HG03025 (cell line): ENCODE results near the gene CACNA2D2.

Experiments used
- ATAC-seq: cut with Tn5 transposase; IDR thresholded peaks from one replicate; pipeline ENCODE4 v1.9.1; 2021; ENCODE audit warnings: mild to moderate bottlenecking, moderate library complexity; ENCODE audit not compliant: unreplicated experiment, low FRiP score

The CACNA2D2 gene

DNA sequence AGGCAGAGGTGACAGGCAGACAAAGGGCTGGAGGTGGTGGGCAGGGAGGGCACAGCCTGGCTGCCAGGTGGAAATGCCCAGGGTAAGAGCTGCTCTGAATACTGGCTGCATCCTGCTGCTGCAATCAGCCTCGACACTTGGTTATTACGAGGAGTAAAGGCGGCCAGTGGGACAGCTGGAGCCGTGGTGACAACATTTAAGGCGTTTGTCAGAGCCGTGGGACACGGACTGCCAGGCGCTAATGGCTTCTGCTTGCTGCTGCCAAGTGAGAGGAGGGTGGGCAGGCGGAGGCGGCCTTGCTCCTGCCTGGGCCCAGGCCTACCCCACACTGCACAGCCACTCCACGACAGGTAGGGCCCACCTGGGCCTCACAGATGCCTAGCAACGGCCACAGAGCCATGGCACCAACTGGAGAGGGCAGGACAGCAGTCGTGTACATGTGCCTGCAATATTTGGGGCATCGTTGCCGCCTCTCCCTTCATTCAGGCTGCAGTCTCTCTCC is 94.9 kb downstream of the CACNA2D2 start:
- no peak for ATAC-seq

DNA sequence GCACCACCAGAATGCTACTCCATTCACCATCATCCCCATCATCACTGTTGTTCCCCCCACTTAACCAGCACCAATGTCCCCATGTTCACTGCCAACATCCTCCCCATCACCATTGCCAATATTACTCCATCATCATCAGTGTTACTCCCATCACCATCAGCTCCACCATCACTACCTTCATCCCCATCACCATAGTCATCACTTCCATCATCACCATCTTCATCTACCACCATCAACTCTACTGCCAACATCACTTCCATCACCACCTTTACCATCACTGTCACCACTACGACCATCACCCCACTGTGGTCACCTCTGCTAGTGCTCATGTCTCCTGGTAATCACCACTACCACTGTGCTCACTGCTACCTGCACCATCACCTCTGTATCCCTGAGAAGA is 96.9 kb downstream of the CACNA2D2 start:
- ATAC-seq: no peak

DNA sequence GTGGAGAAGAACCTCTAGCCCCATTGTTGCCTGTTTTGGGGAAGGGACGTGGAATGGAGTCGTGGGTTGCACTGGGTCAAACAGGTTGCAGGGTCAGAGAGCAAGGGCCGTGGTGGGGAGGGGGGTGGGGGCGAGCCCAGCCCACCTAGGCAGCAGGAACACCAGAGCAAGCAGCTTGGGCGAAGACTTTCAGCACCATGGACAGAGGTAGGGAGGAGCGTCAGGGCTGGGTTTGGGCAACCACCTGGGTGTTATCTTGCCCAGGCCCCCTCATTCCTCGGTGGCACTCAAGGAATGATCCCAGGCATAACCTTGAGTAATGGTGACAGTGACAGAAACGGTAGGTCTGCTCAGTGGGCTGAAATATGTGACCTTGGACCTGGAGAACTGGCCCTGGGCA is 98.2 kb downstream of the CACNA2D2 start:
- no peak for ATAC-seq

DNA sequence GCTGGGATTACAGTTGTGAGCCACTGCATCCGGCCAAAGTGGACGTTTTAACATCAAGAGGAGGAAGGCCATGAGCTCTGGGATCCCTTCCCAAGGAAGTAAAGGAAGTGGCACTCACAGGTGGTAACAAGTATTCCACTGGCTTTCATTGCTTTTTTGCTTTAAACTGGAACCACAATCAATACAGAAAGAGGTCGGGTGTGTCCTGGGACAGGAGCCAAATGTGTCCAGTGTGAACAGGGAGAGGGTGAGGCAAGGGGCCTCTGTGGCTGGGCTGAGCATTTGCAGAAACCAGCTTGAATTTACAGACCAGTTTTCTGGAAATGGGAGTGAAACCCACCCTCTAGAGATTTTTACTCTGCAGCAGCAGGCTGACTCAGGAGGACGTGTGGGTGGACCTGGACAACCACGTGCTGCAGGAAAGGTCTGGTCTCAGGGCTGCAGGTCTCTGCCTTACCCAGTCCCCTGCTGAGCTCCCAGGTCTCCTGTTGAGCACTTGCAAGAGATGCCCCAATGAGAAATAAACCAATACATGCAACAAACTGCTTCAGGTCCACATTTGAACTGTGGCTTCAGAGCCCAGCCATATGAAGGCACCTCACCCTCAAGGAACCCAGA is 101.3 kb downstream of the CACNA2D2 start:
- ATAC-seq: no peak

DNA sequence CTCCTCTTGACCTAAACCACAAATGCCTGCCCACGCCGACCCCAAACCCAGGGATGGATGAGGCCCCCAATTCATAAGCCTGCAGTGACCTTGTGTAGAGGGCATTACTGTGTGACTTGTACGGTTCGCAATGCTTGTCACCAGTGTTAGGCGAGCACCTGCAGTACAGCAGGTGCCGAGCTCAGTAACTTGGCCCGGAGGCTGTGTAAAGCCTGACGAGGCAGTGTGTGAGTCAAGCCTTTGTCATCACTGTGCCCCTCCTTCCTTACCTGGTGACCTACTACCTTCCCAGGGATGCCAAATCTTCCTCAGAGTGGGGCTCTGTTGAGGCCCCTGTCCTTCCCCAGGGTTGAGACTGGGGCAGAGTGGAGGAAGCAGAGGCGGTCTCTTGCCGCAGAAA is 106.9 kb downstream of the CACNA2D2 start:
- ATAC-seq: no peak

DNA sequence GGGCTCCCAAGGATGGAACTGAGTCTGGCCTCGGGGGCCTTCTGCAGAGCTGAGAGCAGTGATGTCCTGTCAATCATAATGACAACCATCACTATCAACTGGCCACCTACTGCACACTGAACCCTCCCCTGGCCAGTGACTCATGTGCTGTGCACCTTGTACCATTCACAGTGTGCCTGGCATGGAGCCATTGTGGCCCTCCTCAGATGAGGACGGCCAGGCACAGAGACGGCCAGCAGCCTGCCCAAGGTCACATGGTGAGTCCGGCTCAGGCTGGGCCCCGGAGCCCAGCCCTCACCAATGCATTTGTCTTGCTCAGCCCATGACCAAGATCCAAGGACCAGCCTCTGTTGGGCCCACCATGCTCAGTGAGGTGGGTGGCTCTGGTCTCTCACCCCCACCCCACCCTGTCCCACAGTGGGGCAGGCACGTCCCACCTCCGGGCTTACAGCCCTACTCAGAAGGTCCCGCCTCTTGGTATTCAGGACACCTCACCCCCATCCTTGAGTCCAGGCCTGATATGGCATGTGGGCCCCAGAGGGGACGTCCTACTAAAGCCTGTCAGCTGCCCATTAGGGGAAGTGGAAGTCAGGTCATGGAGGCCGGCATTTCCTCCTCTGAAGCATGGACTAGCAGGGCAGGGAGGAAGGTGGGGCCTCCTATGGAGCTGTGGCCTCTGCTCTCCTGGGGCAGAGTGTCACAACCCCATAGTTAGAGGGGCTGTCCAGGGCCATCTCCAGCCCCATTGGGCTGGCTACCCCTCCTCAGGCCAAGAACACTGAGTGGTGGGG is 108.2 kb downstream of the CACNA2D2 start:
- no peak for ATAC-seq

DNA sequence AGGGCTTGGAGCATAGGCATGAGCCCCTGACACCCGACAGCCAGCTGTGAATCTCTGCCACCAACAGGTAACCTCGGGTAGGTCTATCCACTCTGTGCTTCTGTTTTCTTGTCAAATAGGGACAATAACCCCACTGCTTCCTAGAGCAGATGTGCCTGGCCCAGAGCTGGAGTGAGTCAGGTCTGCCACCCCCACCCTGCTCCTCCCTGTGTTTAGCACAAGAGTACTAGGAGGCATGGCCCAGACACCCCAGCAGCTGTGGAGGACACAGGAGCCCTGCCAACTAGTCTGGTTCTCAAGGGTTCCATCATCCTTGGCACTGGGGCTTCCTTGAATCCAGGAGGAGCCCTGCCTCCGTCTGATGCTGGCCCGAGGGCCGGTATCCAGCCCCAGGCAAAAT is 110.4 kb downstream of the CACNA2D2 start:
- no peak for ATAC-seq

DNA sequence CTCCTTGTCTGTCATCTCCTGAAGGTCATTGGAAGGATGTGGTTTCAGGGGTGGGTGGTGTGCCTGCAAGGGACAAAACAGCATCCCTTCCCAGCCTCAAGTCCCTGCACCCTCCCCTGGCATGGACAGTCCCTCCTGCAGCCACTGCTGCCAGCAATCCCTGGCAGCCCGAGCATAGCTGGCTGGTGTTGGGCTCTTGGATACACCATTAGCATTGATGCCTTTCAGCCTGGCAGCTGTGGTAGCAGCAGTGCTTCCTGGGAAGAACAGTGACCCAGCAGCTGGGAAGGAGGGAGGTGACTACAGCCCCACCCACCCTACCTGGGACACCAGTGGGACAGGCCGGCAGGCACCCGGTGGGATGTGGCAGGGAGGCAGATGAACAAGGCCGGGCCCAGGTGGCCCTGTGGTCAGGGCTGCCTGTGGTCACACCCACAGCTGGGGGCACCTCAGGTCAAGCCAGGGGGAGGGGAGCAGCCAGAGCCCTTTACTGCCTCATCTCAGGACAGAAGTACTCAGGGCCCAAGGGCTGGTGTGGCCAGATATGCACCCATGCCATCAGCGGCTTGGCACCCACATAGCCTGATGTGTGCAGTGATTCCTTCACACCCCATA is 111.2 kb downstream of the CACNA2D2 start:
- no peak for ATAC-seq

DNA sequence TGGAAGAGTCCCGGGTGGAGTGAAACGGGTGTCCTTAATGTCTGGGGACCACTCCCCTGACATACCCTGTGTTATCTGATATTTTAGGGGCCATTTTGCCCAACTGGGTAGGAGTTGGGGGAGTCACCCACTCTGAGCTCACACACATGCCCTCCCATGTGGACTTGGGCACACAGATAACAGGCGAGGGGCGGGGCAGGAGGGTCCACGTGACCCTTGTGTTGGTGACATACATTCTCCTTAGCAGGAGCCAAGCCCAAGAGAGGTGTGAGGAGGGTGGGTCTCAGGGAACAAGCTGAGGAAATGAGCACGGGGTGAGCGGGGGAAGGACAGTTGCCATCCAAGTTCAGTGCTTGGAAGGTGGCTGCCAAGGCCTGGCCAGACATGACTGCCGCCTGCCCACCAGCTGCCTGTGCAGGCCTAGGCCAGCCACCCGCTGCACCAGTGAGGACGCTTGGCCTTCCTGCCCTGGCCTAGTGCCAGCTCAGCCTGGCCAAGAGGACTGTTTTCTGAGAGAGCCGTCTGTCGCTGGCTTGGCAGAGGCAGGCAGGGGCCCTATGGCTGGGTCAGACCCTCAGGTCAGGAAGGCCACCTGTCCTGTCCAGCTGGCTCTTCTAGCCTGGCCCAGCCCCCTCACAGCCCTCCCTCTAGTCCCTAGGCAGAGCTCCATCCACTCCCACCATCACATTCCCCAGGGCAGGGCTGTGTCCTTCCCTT is 112.8 kb downstream of the CACNA2D2 start:
- no peak for ATAC-seq

DNA sequence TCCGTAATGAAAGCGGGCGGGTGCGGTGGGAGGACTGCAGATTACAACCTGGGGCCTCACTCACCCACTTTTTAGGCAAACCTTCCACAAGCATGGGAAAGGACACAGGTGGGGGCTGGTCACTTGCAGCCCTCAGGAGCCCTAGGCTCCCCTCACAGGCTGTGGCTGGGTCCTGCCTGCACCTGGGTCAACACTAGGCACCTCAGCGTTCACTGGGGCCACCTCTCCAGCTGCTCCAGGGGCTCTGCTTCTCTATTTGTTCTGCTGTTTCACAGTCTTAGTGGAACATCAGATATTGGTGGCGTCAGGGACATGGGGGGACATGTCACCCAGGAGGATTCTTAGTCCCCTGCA is 114.0 kb downstream of the CACNA2D2 start:
- no peak for ATAC-seq

DNA sequence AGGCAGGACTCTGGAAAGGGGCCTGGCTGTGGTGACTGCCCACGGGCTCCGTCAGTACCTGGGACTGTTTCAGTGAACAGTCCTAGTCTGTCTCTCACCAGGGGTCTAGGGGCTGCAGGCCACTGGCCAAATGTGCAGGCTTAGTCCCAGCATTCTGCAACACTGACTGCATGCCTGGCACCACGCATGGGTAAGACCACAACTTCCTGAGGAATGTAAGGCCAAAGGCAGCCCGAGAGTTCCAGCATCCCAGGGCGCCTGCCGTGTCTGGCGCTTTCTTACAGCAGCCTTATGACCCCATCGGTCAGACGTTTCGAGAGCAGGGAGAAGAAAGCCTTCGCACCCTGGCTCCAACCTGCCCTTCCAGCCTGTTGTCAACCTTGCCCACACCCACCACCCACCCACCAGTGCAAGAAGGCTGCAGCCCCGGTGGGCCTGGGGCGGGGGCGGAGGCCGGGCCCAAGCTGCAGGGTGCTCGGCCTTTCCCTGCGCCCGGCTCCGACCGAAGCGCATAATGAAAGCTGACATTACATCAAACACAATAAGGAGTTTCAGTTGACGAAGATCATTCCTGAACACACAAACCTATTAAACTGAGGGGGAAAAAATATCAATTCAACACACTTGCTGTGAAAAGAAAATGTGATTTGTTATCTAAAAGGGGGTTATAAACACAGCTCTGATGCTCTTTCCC is 114.6 kb downstream of the CACNA2D2 start:
- no peak for ATAC-seq

DNA sequence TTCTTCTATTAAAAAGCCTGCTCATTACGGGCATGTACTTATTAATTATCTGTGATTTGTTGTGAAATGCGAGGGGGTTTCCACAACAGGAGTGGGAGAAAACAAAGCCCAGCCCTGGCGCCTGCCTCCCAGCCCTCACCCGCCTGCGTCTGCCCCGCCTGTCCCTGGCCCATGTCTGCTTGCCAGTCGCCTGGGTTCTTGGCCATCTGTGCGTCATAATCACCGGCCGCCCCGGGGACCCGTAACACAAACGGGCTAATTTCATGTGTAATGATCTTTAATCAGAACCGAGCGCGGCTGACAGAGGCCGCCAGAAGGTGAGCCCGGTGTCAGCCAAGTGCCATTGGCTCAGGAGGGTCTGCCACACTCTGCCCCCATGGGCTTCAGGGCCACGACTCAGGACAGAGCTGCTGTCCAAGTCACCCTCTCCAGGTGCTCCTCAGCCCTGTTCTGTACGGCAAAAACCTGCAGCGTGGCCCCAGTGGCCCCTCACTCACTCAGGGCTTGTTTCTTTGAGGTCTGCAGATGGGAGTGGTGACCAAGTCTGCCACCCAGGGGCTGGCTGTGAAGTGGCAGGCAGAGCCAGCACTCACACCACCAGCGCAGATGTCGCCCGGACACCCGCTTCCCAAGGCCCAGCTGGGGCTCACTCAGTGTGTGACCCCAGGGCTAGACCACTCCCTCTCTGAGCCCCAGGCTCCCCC is 115.3 kb downstream of the CACNA2D2 start:
- no peak for ATAC-seq

DNA sequence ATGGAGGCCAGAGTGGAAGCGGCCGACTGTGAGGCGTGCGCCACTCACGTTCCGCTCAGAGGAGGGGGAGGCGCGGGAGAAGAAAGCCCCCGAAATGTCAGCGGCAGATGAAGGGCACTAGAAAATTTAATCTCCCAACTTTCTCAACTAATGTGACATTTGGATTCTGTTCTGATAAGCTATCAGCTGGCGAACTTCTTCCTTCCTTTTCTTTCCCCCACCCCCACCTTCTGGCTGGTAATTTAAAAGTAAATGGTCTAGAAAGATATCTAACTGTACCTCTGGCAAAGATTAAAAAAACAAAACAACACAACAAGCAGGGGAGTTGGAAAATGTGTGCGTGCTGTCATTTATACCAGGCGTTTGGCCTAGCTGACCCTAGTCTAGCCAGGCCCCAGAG is 117.7 kb downstream of the CACNA2D2 start:
- no peak for ATAC-seq

DNA sequence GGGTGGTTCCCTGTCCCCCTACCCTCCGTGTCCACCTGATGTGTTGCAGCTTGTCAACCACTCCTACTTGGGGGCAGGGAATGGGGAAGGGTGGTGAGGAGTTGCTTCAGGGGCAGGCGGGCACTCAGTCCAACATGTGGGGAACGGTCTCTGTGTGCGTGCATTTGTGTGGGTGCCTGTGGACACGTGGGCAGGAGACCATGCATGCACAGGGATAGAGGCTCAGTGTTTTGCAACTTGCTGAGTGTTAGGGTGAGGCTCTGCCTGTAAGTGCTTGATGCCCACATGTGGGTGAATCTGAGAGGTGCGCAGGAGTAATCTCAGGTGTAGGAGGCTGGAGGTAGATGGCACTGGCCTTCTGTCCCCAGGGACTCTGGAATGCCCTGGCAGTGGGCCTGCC is 119.7 kb downstream of the CACNA2D2 start:
- ATAC-seq: no peak

DNA sequence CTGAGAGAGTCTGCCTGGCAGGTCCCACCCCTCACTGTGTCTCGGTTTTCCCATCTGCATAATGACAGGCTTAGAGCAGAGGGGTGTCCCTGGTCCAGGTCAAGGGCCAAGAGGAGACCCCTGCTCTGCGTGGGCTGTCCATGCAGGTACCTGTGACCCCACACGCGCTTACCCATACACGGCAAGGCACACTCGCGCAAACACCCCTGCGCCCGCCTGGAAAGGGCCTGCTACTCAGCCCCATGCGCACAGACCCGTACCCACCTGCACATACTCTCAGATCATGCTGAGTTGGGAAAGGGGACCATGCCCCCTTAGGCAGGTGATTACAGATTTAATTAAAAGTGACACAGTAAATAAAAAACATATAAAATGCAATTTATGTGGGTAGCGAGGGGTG is 120.7 kb downstream of the CACNA2D2 start:
- ATAC-seq: no peak

DNA sequence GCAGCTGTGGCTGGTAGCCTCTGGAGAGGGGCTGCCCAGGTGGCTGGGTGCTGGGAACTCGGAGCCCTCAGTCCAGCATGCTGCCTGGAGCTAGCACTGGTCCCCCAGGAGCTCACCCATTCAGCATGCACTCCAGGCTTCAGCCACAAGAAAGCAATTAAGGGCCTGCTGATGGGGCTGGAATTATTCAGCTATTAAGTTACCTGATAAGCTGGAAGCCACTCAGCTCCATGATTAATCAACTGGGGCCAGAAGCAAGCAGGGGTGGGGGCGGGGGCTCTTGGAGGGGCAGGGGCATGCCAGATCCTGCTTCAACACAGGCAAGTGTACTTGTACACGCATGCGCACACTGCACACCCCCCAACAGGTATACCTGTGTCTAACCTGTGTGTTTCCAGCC is 122.1 kb downstream of the CACNA2D2 start:
- ATAC-seq: no peak

DNA sequence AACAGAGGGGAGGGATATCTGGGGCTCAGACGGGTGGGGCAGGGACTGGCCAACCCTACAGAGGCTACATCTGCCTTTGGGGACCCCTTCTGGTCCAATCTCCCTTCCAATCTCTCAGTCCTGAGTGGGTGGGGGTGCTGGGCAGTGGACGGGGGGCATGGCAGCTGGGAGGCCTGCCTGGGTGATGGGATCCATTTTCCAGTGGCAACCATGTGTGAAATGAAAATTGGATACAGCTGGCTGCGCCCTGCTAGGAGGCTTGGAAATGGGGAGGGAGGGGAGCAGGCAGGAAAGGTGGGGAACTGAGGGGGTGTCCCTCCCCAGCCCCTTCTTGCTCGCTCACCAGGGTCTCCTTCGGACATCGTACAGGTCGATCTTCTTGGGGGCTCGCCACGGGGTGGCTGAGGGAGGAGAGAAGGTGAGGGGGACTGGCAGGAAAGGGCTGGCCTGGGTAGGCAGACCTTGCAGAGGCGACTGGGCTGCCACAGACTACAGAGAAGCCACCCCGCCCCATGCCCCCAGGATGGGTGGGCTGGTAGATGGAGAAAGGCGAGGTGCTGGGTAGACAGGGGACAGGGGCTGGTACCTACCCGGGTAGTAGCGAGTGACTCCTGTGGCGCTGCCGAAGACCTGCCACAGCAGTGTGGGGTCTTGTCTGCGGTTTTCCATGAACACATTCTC is 122.9 kb downstream of the CACNA2D2 start:
- no peak for ATAC-seq

DNA sequence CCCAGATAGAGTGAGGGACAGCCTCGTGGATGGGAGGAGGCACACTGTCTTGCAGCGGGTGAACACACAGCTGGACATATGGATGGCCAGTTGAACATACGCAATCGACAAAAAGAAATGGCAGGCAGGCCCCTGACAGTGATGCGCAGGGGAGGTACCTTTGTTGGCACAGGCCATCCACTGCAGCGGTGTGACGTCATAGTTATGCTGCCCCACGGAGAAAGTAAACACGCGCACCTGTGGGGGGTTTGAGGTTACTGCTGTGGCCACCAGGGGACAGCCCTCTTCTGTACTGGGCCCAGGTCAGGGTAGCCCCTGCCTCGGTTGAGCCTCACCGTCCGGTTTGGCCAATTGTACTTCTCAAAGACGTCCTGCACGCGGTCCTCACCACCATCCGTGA is 124.7 kb downstream of the CACNA2D2 start:
- ATAC-seq: no peak

DNA sequence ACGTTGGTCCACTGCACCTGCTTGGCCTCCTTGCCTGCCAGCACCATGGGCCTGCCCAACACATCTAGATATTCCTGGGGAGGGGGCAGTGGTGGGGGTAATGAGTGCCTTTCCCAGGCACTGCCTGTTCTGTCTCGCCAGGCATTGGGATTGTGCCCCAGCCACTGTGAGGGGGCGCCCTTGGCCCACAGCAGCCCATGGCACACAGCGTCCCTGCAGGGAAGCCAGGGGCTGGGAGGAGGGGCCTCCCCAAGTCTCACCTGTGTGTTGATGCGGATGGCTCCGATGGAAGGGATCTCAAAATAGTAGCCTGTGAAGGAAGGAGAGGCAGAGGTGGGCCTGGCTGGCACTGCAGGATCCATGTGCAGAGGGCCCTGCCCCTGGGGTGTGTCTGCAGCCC is 125.4 kb downstream of the CACNA2D2 start:
- ATAC-seq: no peak
